Endothelial cell (in vitro differentiated cells): ENCODE results near the gene TRMU. TPM values are rescaled to one million over a fixed set of nuclear protein-coding genes. Genes with fewer than 3 reads are reported as not detected.

Experiments
- DNase-seq: peaks from one replicate; pipeline ENCODE4 v3.0.0; 2021; ENCODE audit warnings: low spot score
- H3K27ac Mint-ChIP-seq: one replicate; pipeline ENCODE4 v1.8.0; 2021; ENCODE audit warnings: mixed read lengths, inconsistent platforms; ENCODE audit not compliant: unreplicated experiment
- H3K27me3 Mint-ChIP-seq: one replicate; pipeline ENCODE4 v1.8.0; 2021; ENCODE audit warnings: mild to moderate bottlenecking, moderate library complexity, mixed read lengths, inconsistent platforms; ENCODE audit not compliant: unreplicated experiment
- H3K36me3 Mint-ChIP-seq: one replicate; pipeline ENCODE4 v1.8.0; 2021; ENCODE audit warnings: mild to moderate bottlenecking, low read depth, mixed read lengths, inconsistent platforms; ENCODE audit not compliant: unreplicated experiment
- H3K4me1 Mint-ChIP-seq: one replicate; pipeline ENCODE4 v1.8.0; 2021; ENCODE audit warnings: mild to moderate bottlenecking, mixed read lengths, inconsistent platforms; ENCODE audit not compliant: unreplicated experiment
- H3K4me3 Mint-ChIP-seq: one replicate; pipeline ENCODE4 v1.8.0; 2021; ENCODE audit warnings: mild to moderate bottlenecking, mixed read lengths, inconsistent platforms; ENCODE audit not compliant: unreplicated experiment
- H3K9me3 Mint-ChIP-seq: one replicate; pipeline ENCODE4 v1.8.0; 2021; ENCODE audit warnings: mixed read lengths, inconsistent platforms; ENCODE audit not compliant: unreplicated experiment
- total RNA-seq: library from RNA; stranded (reverse); fragmentation: NEBNext Ultra II Directional; extraction: Animal tissue kit (Norgen Biotek cat#: 25700); gene quantifications from one replicate; pipeline ENCODE4 v1.2.1, GENCODE V29; 2021; ENCODE audit not compliant: unreplicated experiment
- TF ChIP-seq, protein P1 (sequence below): fragments of 200-600 bp; sonication (generic); IDR thresholded peaks from one replicate; pipeline ENCODE4 v1.5.0; 2021; ENCODE audit warnings: antibody characterized with exemption; ENCODE audit not compliant: unreplicated experiment

The TRMU gene
- total RNA-seq, 1 donor from 2014 or later: 41.5 TPM

- Mint-ChIP-seq H3K9me3 (no peaks in the 10 kb centered on the region), H3K4me1 (no peaks in the 10 kb centered on the region), H3K36me3 (peaks cover 35% of the 10 kb centered on the region), H3K4me3 (no peak overlapping the region), H3K27ac (no peak overlapping the region), H3K27me3 (peaks cover 10% of the 10 kb centered on the region)
- TF ChIP-seq, protein P1, sequence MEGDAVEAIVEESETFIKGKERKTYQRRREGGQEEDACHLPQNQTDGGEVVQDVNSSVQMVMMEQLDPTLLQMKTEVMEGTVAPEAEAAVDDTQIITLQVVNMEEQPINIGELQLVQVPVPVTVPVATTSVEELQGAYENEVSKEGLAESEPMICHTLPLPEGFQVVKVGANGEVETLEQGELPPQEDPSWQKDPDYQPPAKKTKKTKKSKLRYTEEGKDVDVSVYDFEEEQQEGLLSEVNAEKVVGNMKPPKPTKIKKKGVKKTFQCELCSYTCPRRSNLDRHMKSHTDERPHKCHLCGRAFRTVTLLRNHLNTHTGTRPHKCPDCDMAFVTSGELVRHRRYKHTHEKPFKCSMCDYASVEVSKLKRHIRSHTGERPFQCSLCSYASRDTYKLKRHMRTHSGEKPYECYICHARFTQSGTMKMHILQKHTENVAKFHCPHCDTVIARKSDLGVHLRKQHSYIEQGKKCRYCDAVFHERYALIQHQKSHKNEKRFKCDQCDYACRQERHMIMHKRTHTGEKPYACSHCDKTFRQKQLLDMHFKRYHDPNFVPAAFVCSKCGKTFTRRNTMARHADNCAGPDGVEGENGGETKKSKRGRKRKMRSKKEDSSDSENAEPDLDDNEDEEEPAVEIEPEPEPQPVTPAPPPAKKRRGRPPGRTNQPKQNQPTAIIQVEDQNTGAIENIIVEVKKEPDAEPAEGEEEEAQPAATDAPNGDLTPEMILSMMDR: no peak
- no peak for DNase-seq
Measured at GRCh38 chr22:46352691-46353386, 17.3 kb downstream of the TRMU start.

GRCh38 chr22:46353483-46354105 is 18.1 kb downstream of the TRMU start:
- H3K27me3 Mint-ChIP-seq: peaks cover 9% of the 10 kb centered on the region
- DNase-seq: no peak
- H3K36me3 Mint-ChIP-seq: peaks cover 35% of the 10 kb centered on the region
- no peak overlapping the region for H3K27ac Mint-ChIP-seq
- no peaks in the 10 kb centered on the region for H3K9me3 Mint-ChIP-seq
- no peaks in the 10 kb centered on the region for H3K4me1 Mint-ChIP-seq
- peak overlapping the region; percentile 25 for H3K4me3 Mint-ChIP-seq
- TF ChIP-seq, protein P1: no peak

GRCh38 chr22:46354176-46354992 is 18.9 kb downstream of the TRMU start:
- peaks cover 40% of the 10 kb centered on the region for H3K36me3 Mint-ChIP-seq
- TF ChIP-seq, protein P1: no peak
- no peaks in the 10 kb centered on the region for H3K4me1 Mint-ChIP-seq
- H3K27ac Mint-ChIP-seq: no peak overlapping the region
- no peak overlapping the region for H3K4me3 Mint-ChIP-seq
- DNase-seq: no peak
- peaks cover 9% of the 10 kb centered on the region for H3K27me3 Mint-ChIP-seq
- no peaks in the 10 kb centered on the region for H3K9me3 Mint-ChIP-seq

DNA sequence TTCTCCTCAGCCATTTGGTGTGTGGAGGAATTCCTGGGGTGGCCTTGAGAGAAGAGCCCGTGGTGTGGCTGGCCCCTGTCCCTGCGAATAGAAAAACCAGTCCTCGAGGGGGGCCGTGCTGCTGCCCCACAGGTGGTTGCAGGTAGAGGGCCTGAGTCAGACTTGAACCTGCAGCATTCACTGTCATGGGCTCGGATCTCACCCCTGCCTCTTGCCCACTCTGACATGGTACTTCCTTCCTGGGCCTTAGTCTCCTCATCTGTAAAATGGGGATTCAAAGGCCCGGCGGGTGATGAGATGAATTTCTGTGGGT is 19.4 kb downstream of the TRMU start:
- DNase-seq: no peak
- Mint-ChIP-seq H3K27ac (no peak overlapping the region), H3K4me1 (no peaks in the 10 kb centered on the region), H3K36me3 (peaks cover 41% of the 10 kb centered on the region), H3K27me3 (peaks cover 9% of the 10 kb centered on the region), H3K4me3 (no peak overlapping the region), H3K9me3 (no peaks in the 10 kb centered on the region)
- TF ChIP-seq, protein P1: no peak
